DND-41 (cell line): ENCODE results near the gene KRTAP8-1.

ENCODE experiments used
- CTCF ChIP-seq: IDR thresholded peaks from 2 replicates; pipeline ENCODE4 v1.5.1; 2012; ENCODE audit warnings: borderline replicate concordance, low read length, moderate library complexity, mild to moderate bottlenecking; ENCODE audit not compliant: poor library complexity, severe bottlenecking; ENCODE audit errors: extremely low read depth
- EZH2 ChIP-seq: IDR thresholded peaks from 3 replicates; pipeline ENCODE4 v1.6.1; 2012; ENCODE audit warnings: borderline replicate concordance, low read depth, mild to moderate bottlenecking, moderate library complexity, low read length, inconsistent platforms; ENCODE audit not compliant: severe bottlenecking

- TF ChIP-seq CTCF: no peak
- no peak for TF ChIP-seq EZH2
Measured at GRCh38 chr21:30813174-30813573, at the start of gene KRTAP8-1.
